K562 (cell line): ENCODE data around the gene RPL27A. TPM values are rescaled to one million over a fixed set of nuclear protein-coding genes. Genes with fewer than 3 reads are reported as not detected.

Source experiments
- ASH1L ChIP-seq: fragments of 450-650 bp; IDR thresholded peaks from 2 replicates; pipeline ENCODE4 v1.6.1; 2018; ENCODE audit warnings: borderline replicate concordance, mild to moderate bottlenecking, low read depth; ENCODE audit not compliant: partially characterized antibody
- ATF1 ChIP-seq, 2 experiments: fragments of 450-650 bp in 1 of 2; IDR thresholded peaks; 2 replicates each; pipeline ENCODE4 v1.6.1; 2016; ENCODE audit warnings: missing compliant biosample characterization in 1 of 2, missing genetic modification characterization in 1 of 2
- CGGBP1 ChIP-seq: fragments of 250-450 bp; sonication (Bioruptor Pico); IDR thresholded peaks from 2 replicates; pipeline ENCODE4 v1.9.0; 2021; ENCODE audit warnings: mild to moderate bottlenecking
- CXXC5 ChIP-seq: fragments of 250-450 bp; sonication (Bioruptor Pico); IDR thresholded peaks from 2 replicates; pipeline ENCODE4 v1.8.0; 2022; ENCODE audit warnings: inconsistent platforms, mild to moderate bottlenecking, moderate library complexity
- ERF ChIP-seq: fragments of 450-650 bp; formaldehyde crosslinking; IDR thresholded peaks from 2 replicates; pipeline ENCODE4 v1.4.0; 2020; ENCODE audit warnings: mild to moderate bottlenecking, mixed read lengths
- L3MBTL2 ChIP-seq: fragments of 450-650 bp; IDR thresholded peaks from 2 replicates; pipeline ENCODE4 v1.6.1; 2016; ENCODE audit warnings: mild to moderate bottlenecking, moderate library complexity
- MAFK ChIP-seq: IDR thresholded peaks from 2 replicates; pipeline ENCODE4 v1.6.1; 2011; ENCODE audit warnings: low read length, improper control_type of control experiment
- MAX ChIP-seq: sonication (generic); formaldehyde crosslinking; IDR thresholded peaks from 2 replicates; pipeline ENCODE4 v1.9.0; 2022; ENCODE audit warnings: mild to moderate bottlenecking, missing genetic modification reagents
- MYC ChIP-seq, 2 experiments: fragments of 250-450 bp in 1 of 2; sonication (Bioruptor Pico) in 1 of 2; IDR thresholded peaks; 2 replicates each; pipeline versions ENCODE4 v1.5.1 to v1.6.1; 2012 to 2021; ENCODE audit warnings: low read depth in 2 of 2, borderline replicate concordance in 1 of 2, improper control_type of control experiment in 1 of 2, low read length in 1 of 2, mild to moderate bottlenecking in 1 of 2, moderate library complexity in 1 of 2
- PBX2 ChIP-seq, 2 experiments: IDR thresholded peaks in 1 of 2; conservative IDR thresholded peaks in 1 of 2; 2 replicates each; pipeline ENCODE4 v1.6.1; 2016; ENCODE audit warnings: low read depth in 2 of 2, mild to moderate bottlenecking in 1 of 2, missing compliant biosample characterization in 1 of 2, missing genetic modification characterization in 1 of 2, moderate library complexity in 1 of 2
- SMAD4 ChIP-seq: fragments of 250-450 bp; sonication (Bioruptor Pico); conservative IDR thresholded peaks from 2 replicates; pipeline ENCODE4 v1.8.0; 2021; ENCODE audit warnings: inconsistent platforms, mild to moderate bottlenecking, moderate library complexity
- TRIM24 ChIP-seq, 2 experiments: fragments of 450-650 bp; IDR thresholded peaks; 2 replicates each; pipeline ENCODE4 v1.6.1; 2016
- ZBTB11 ChIP-seq, 3 experiments: fragments of 200-800 bp in 1 of 3; fragments of 250-450 bp in 1 of 3; fragments of 450-650 bp in 1 of 3; sonication (Bioruptor Pico) in 1 of 3; sonication (Bioruptor generic) in 1 of 3; formaldehyde crosslinking in 1 of 3; IDR thresholded peaks; 2 replicates each; pipeline versions ENCODE4 v1.6.1 to v1.8.0; 2016 to 2022; ENCODE audit warnings: mild to moderate bottlenecking in 2 of 3, missing genetic modification characterization in 2 of 3, missing compliant biosample characterization in 1 of 3, moderate library complexity in 1 of 3
- ZNF121 ChIP-seq: sonication (generic); formaldehyde crosslinking; conservative IDR thresholded peaks from 2 replicates; pipeline ENCODE4 v1.8.0; 2022; ENCODE audit warnings: missing genetic modification reagents
- ZNF639 ChIP-seq, 2 experiments: fragments of 200-800 bp in 1 of 2; sonication (Bioruptor generic) in 1 of 2; sonication (generic) in 1 of 2; formaldehyde crosslinking in 1 of 2; IDR thresholded peaks in 1 of 2; conservative IDR thresholded peaks in 1 of 2; 2 replicates each; pipeline versions ENCODE4 v1.5.0 to v1.6.1; 2016 to 2020; ENCODE audit warnings: missing compliant biosample characterization in 1 of 2, missing genetic modification characterization in 1 of 2, missing genetic modification reagents in 1 of 2
- polyA plus RNA-seq, 8 experiments: library from polyadenylated mRNA; depleted of rRNA in 4 of 8; stranded (reverse) in 5 of 8; unstranded in 3 of 8; fragments of >200 nt; fragmentation: Nextera tagmentation in 2 of 8; fragmentation: Illumina TruSeq in 1 of 8; extraction: Ambion mirVana in 2 of 8; extraction: Trizol in 1 of 8; gene quantifications; 2 replicates each; pipeline versions ENCODE4 v1.2.1 to v1.2.3, GENCODE V29; 2011 to 2014; ENCODE audit warnings: inconsistent platforms in 1 of 8, missing spikeins in 1 of 8
- total RNA-seq, 7 experiments: library from RNA; depleted of rRNA in 6 of 7; stranded (reverse); fragments of >200 nt in 6 of 7; fragmentation: Illumina TruSeq in 2 of 7; extraction: Trizol in 2 of 7; gene quantifications; 2 replicates each; pipeline versions ENCODE4 v1.2.1 to v1.2.3, GENCODE V29; 2011 to 2021; ENCODE audit warnings: low replicate concordance in 1 of 7

The RPL27A gene
- total and polyA plus RNA-seq, 9 of the 15 experiments (the other 6 are each of a cell fraction or from before 2014, with no cell fraction given): 790 to 4,241 (median 2,267) TPM

- TF ChIP-seq MYC (IDR thresholded peaks at IDR 0.05; ENCODE audit: low read depth, low read length) (peak; percentile 81), MYC (CRISPR knock-in tag; IDR thresholded peaks at IDR 0.05; ENCODE audit: borderline replicate concordance, low read depth) (no peak; the same call in 1 of the 2 replicates), ZBTB11 (CRISPR knock-in tag; IDR thresholded peaks at IDR 0.05) (peak in 2 of 3 experiments; percentile 90 to 98; a peak in 5 of 6 replicates), ATF1 (CRISPR knock-in tag; IDR thresholded peaks at IDR 0.05) (no peak), ATF1 (tag; IDR thresholded peaks at IDR 0.05) (peak; percentile 77), ZNF121 (CRISPR knock-in tag) (no peak), MAFK (0 out of 2 replicates have a peak, but pooled peaks have one; percentile 1), CGGBP1 (CRISPR knock-in tag) (peak; percentile 77), L3MBTL2 (peak; percentile 82; the same call in 1 of the 2 replicates), CXXC5 (peak; percentile 89), SMAD4 (CRISPR knock-in tag) (peak; percentile 66), PBX2 (CRISPR knock-in tag; IDR thresholded peaks at IDR 0.05; ENCODE audit: low read depth) (no peak), PBX2 (tag; conservative IDR thresholded peaks at IDR 0.05; ENCODE audit: low read depth) (0 out of 2 replicates have a peak, but pooled peaks have one; percentile 21), ERF (CRISPR knock-in tag) (peak; percentile 83), MAX (CRISPR knock-in tag) (peak; percentile 74), ASH1L (peak; percentile 54), TRIM24 (IDR thresholded peaks at IDR 0.05) (peak in 1 of 2 experiments; percentile 88; a peak in 2 of 4 replicates), ZNF639 (CRISPR knock-in tag; conservative IDR thresholded peaks at IDR 0.05 in 1 of 2, IDR thresholded peaks at IDR 0.05 in 1 of 2) (peak in 1 of 2 experiments; percentile 89; a peak in 2 of 4 replicates)
Observed at GRCh38 chr11:8688414-8689362, 6.1 kb downstream of the RPL27A start (continued).
